DND-41 (cell line): ENCODE results near the gene BIRC7.

Experiments used
- EZH2 ChIP-seq: IDR thresholded peaks from 3 replicates; pipeline ENCODE4 v1.6.1; 2012; ENCODE audit warnings: borderline replicate concordance, low read depth, mild to moderate bottlenecking, moderate library complexity, low read length, inconsistent platforms; ENCODE audit not compliant: severe bottlenecking
- TF ChIP-seq, protein P1 (sequence below): IDR thresholded peaks from 2 replicates; pipeline ENCODE4 v1.5.1; 2012; ENCODE audit warnings: borderline replicate concordance, low read length, moderate library complexity, mild to moderate bottlenecking; ENCODE audit not compliant: poor library complexity, severe bottlenecking; ENCODE audit errors: extremely low read depth

DNA sequence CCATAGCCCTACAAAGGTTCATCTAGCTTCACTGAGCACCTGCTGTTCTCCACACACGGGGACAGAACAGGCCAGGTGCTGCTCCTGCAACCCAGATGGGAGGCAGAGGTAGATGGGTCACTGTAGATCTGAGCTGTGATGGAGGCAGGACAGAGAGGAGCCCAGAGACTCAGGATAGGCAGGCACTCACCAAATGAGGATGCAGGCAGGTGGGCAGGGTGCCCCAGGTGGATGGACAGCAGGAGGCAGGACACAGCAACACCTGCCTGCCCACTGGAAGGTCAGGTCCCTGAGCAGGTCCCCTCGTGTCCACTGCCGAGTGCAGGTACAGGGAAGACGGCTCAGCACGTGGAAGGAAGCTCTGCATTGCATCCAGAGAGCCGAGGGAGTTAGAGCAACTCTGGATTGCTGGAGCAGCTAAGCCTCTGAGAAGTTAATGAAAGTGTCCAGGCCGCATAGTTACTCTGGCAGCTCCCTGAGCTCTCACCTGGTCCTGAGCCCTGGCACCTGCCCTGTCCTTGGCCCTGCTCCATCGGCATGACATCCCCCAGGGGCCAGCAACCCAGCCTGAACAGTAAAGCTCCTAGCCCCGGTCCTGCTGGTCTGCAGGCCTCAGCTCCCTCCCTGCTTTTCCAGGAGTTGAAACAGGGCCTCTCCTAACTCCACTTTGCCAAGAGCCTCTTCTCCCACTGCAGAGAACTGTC, 14.9 kb upstream of the BIRC7 start:
- TF ChIP-seq, protein P1, sequence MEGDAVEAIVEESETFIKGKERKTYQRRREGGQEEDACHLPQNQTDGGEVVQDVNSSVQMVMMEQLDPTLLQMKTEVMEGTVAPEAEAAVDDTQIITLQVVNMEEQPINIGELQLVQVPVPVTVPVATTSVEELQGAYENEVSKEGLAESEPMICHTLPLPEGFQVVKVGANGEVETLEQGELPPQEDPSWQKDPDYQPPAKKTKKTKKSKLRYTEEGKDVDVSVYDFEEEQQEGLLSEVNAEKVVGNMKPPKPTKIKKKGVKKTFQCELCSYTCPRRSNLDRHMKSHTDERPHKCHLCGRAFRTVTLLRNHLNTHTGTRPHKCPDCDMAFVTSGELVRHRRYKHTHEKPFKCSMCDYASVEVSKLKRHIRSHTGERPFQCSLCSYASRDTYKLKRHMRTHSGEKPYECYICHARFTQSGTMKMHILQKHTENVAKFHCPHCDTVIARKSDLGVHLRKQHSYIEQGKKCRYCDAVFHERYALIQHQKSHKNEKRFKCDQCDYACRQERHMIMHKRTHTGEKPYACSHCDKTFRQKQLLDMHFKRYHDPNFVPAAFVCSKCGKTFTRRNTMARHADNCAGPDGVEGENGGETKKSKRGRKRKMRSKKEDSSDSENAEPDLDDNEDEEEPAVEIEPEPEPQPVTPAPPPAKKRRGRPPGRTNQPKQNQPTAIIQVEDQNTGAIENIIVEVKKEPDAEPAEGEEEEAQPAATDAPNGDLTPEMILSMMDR: no peak
- TF ChIP-seq EZH2: no peak
